K562 (cell line): ENCODE measurements around the gene RAI1.

ENCODE experiments used
- CEBPB ChIP-seq: fragments of 450-650 bp; IDR thresholded peaks from 2 replicates; pipeline ENCODE4 v1.6.1; 2016; ENCODE audit warnings: missing genetic modification characterization, missing compliant biosample characterization
- CTCF ChIP-seq, 3 experiments: IDR thresholded peaks in 2 of 3; conservative IDR thresholded peaks in 1 of 3; 2 replicates each; pipeline ENCODE4 v1.5.1; 2011 to 2012; ENCODE audit warnings: low read length in 3 of 3, mild to moderate bottlenecking in 3 of 3, control low read depth in 2 of 3, improper control_type of control experiment in 1 of 3, inconsistent platforms in 1 of 3, low read depth in 1 of 3, mixed read lengths in 1 of 3, moderate library complexity in 1 of 3; ENCODE audit not compliant: insufficient read depth in 2 of 3
- EZH2 ChIP-seq: IDR thresholded peaks from 2 replicates; pipeline ENCODE4 v1.6.1; 2012; ENCODE audit warnings: low read depth, mild to moderate bottlenecking, inconsistent platforms, low read length, borderline replicate concordance
- MEF2A ChIP-seq: IDR thresholded peaks from 2 replicates; pipeline ENCODE4 v1.6.1; 2011; ENCODE audit warnings: low read depth, mild to moderate bottlenecking, low read length, moderate library complexity; ENCODE audit not compliant: control insufficient read depth
- MTA3 ChIP-seq: fragments of 450-650 bp; formaldehyde crosslinking; IDR thresholded peaks from 2 replicates; pipeline ENCODE4 v1.6.1; 2017; ENCODE audit warnings: mild to moderate bottlenecking, borderline replicate concordance
- PHF20 ChIP-seq: fragments of 450-650 bp; IDR thresholded peaks from 2 replicates; pipeline ENCODE4 v1.6.1; 2018; ENCODE audit not compliant: partially characterized antibody
- TGIF2 ChIP-seq: sonication (generic); formaldehyde crosslinking; IDR thresholded peaks from 2 replicates; pipeline ENCODE4 v1.8.1; 2022; ENCODE audit warnings: mild to moderate bottlenecking, missing genetic modification reagents, moderate library complexity
- ZBTB7A ChIP-seq: IDR thresholded peaks from 2 replicates; pipeline ENCODE4 v1.6.1; 2011; ENCODE audit warnings: low read depth, mild to moderate bottlenecking, low read length, moderate library complexity, borderline replicate concordance; ENCODE audit not compliant: control insufficient read depth

DNA sequence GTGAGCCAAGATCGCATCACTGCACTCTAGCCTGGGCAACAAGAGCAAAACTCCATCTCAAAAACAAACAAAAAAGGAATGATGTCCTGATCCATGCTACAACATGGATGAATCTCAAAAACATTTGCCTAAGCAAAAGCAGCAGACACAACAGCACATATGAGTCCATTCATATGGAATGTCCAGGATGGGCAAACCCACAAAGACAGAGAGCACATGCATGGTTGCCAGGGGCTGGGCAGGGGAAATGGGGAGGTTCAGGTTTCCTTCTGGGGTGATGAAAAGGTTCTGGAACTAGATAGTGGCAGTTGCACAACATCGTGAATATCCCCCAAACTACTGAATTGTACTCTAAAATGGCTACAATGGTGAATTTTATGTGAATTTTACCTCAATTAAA is 35.3 kb upstream of the RAI1 start:
- no peak for TF ChIP-seq CTCF (IDR thresholded peaks at IDR 0.05 in 2 of 3, conservative IDR thresholded peaks at IDR 0.05 in 1 of 3; ENCODE audit: insufficient read depth in 2 of 3, low read depth in 1 of 3, low read length in 3 of 3)
- TF ChIP-seq PHF20 = no peak
- TF ChIP-seq TGIF2 (CRISPR knock-in tag) = no peak
- no peak for TF ChIP-seq MEF2A
- no peak for TF ChIP-seq EZH2
- TF ChIP-seq CEBPB (tag) = no peak
- TF ChIP-seq ZBTB7A = no peak
- no peak for TF ChIP-seq MTA3
